A673 (cell line): ENCODE data around the gene MPV17L2. TPM values are rescaled to one million over a fixed set of nuclear protein-coding genes. Genes with fewer than 3 reads are reported as not detected.

Source experiments
- BruUV-seq: library from RNA; stranded (reverse); fragments of 400-500 nt; replicated peaks from 2 replicates; lab custom pipeline; 2021; lab: Mats Ljungman, UMichigan
- CTCF ChIA-PET: fragments of 300-600 bp; sonication (Branson Sonifier 250); formaldehyde crosslinking; loops from one replicate; lab custom pipeline; 2022; ENCODE audit warnings: antibody characterized with exemption; lab: Charles Lee
- POLR2A ChIA-PET: fragments of 300-600 bp; sonication (Branson Sonifier 250); formaldehyde crosslinking; loops from one replicate; lab custom pipeline; 2022; ENCODE audit warnings: antibody characterized with exemption; ENCODE audit not compliant: low non-redundant PET; lab: Charles Lee
- DNase-seq: peaks from one replicate; pipeline ENCODE4 v3.0.0-alpha.2; 2015; ENCODE audit warnings: low spot score
- H3K27ac ChIP-seq: fragments of 200-600 bp; sonication (generic); 2 replicates; pipeline ENCODE4 v1.5.1; 2016; ENCODE audit warnings: mixed run types, low read depth, mild to moderate bottlenecking, mixed read lengths, antibody characterized with exemption, low read length; ENCODE audit not compliant: poor library complexity, severe bottlenecking
- H3K27me3 ChIP-seq: fragments of 200-600 bp; sonication (generic); replicated peaks from 2 replicates; pipeline ENCODE4 v1.6.1; 2017; ENCODE audit warnings: mixed run types, low read depth, mild to moderate bottlenecking, mixed read lengths, antibody characterized with exemption, low read length; ENCODE audit not compliant: insufficient read depth, poor library complexity
- H3K36me3 ChIP-seq: fragments of 200-600 bp; sonication (generic); 2 replicates; pipeline ENCODE4 v1.6.1; 2016; ENCODE audit warnings: mixed run types, mild to moderate bottlenecking, mixed read lengths, antibody characterized with exemption, low read length; ENCODE audit not compliant: insufficient read depth, poor library complexity, severe bottlenecking
- H3K4me1 ChIP-seq: fragments of 200-600 bp; sonication (generic); 2 replicates; pipeline ENCODE4 v1.6.1; 2017; ENCODE audit warnings: mixed run types, mild to moderate bottlenecking, mixed read lengths, antibody characterized with exemption, low read length; ENCODE audit not compliant: insufficient read depth, poor library complexity, severe bottlenecking
- H3K4me3 ChIP-seq: fragments of 200-600 bp; sonication (generic); 2 replicates; pipeline ENCODE4 v1.5.1; 2016; ENCODE audit warnings: low read depth, mixed run types, mild to moderate bottlenecking, mixed read lengths, low read length; ENCODE audit not compliant: poor library complexity, severe bottlenecking
- H3K9me3 ChIP-seq: fragments of 200-600 bp; sonication (generic); 2 replicates; pipeline ENCODE4 v1.6.1; 2016; ENCODE audit warnings: mixed run types, low read depth, mild to moderate bottlenecking, mixed read lengths, antibody characterized with exemption, low read length; ENCODE audit not compliant: poor library complexity, severe bottlenecking
- EZH2 ChIP-seq: fragments of 200-600 bp; sonication (generic); IDR thresholded peaks from 2 replicates; pipeline ENCODE4 v1.6.1; 2017; ENCODE audit warnings: borderline replicate concordance, low read depth, mild to moderate bottlenecking, mixed read lengths, antibody characterized with exemption, low read length; ENCODE audit not compliant: poor library complexity, severe bottlenecking
- intact Hi-C: fragments of 100-400 bp; cut with micrococcal nuclease; formaldehyde crosslinking; loops from one replicate; pipeline ENCODE4 v1.10.0; 2022; ENCODE audit not compliant: unreplicated experiment
- total RNA-seq: library from RNA; stranded (reverse); gene quantifications from 2 replicates; pipeline ENCODE4 v1.2.3, GENCODE V29; 2021
- TF ChIP-seq, protein P1 (sequence below): fragments of 300-800, 200-600 bp; sonication (generic); conservative IDR thresholded peaks from 2 replicates; pipeline ENCODE4 v1.5.1; 2017; ENCODE audit warnings: low read depth, mild to moderate bottlenecking, antibody characterized with exemption, low read length, moderate library complexity, mixed read lengths

Gene MPV17L2
- total RNA-seq, 1 experiment from 2014 or later = 20.2 TPM

DNA sequence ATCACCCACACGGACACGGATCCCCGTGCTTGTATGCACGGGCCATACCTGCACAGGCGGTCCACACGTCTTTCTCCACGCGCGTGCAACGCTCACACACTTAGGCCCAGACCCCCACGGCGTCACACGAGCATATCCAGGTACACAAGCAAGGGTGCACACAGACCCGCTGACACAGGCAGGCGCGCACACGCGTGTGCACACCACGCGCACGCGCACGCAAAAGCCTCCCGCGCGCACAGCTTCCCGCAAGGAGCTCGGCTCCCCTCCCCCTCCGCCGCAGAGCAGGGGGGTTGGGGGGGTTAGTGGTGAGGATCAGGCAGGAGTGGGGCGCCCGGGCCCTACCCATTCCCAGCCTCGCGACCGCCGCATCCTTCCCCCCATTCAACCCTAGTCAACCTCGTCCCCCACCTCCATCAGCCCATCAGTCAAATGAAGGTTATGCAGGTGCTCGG is 10.4 kb downstream of the MPV17L2 start:
- BruUV-seq = no TSS peak
- TF ChIP-seq EZH2 = no peak
- TF ChIP-seq, protein P1, sequence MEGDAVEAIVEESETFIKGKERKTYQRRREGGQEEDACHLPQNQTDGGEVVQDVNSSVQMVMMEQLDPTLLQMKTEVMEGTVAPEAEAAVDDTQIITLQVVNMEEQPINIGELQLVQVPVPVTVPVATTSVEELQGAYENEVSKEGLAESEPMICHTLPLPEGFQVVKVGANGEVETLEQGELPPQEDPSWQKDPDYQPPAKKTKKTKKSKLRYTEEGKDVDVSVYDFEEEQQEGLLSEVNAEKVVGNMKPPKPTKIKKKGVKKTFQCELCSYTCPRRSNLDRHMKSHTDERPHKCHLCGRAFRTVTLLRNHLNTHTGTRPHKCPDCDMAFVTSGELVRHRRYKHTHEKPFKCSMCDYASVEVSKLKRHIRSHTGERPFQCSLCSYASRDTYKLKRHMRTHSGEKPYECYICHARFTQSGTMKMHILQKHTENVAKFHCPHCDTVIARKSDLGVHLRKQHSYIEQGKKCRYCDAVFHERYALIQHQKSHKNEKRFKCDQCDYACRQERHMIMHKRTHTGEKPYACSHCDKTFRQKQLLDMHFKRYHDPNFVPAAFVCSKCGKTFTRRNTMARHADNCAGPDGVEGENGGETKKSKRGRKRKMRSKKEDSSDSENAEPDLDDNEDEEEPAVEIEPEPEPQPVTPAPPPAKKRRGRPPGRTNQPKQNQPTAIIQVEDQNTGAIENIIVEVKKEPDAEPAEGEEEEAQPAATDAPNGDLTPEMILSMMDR = no peak
- peak; percentile 54 for DNase-seq
- no peaks in the 10 kb centered on the region for H3K9me3 ChIP-seq
- peak overlapping the region; percentile 31 for H3K27ac ChIP-seq
- H3K27me3 ChIP-seq = no peaks in the 10 kb centered on the region
- peaks cover 7% of the 10 kb centered on the region for H3K36me3 ChIP-seq
- peaks cover 12% of the 10 kb centered on the region for H3K4me1 ChIP-seq
- intact Hi-C loops = loop anchor here (5.0 kb wide), 2 partner anchors 119 to 214 kb away; partner anchors contain the start of genes LSM4 and SSBP4
- ChIA-PET POLR2A (no interaction called here), CTCF (interaction anchor here (1.0 to 2.3 kb wide), 2 partner anchors 48 to 125 kb away, joined by 4 to 6 read pairs; no protein-coding TSS in a partner anchor)
- H3K4me3 ChIP-seq = peak overlapping the region; percentile 60

DNA sequence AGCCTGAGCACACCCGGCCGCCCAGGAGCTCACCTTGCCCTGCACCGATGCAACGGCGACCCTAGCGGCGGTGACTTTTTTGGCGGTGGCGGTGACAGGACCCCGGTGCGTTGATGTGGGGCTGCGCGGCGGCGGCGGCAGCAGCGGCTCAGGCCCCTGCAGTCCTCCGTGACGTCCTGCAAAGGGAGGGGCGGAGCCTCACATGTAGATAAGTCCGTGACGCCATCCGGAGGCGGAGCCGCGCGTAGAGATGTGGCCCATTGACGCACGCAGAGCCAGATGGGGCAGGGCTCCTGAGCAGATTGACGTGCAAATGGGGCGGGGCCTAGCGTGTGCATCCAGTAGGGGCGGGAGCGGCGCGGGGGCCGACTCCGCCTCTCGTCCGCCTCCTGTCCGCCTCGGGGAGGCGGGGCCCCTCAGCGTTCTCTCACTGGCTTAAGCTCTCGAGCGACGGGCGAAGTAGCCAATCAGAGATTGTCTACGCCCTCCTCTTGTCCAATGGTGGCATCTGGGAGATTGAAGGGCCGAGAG is 10.9 kb downstream of the MPV17L2 start, which contains the start of gene RAB3A:
Gene RAB3A (minus strand): TSS at position 180 of the 531 bp plus-strand sequence. CDS start 1,302 bp downstream, outside the sequence.
- DNase-seq = peak; percentile 100
- Histone ChIP-seq H3K4me1 (peaks cover 12% of the 10 kb centered on the region), H3K27ac (peak within 1 kb of the TSS; percentile 86), H3K4me3 (peak within 1 kb of the TSS; percentile 60), H3K36me3 (peaks cover 5% of the 10 kb centered on the region), H3K9me3 (no peaks in the 10 kb centered on the region), H3K27me3 (no peaks in the 10 kb centered on the region)
- intact Hi-C loops = loop anchor here (5.0 kb wide), 2 partner anchors 118 to 213 kb away; partner anchors contain the start of genes LSM4 and SSBP4
- BruUV-seq = no TSS peak
- CTCF ChIA-PET = interaction anchor here (0.6 to 2.3 kb wide), 3 partner anchors 48 to 124 kb away, joined by 3 to 6 read pairs (median 4); no protein-coding TSS in a partner anchor
- no peak for TF ChIP-seq EZH2
- POLR2A ChIA-PET = no interaction called here

DNA sequence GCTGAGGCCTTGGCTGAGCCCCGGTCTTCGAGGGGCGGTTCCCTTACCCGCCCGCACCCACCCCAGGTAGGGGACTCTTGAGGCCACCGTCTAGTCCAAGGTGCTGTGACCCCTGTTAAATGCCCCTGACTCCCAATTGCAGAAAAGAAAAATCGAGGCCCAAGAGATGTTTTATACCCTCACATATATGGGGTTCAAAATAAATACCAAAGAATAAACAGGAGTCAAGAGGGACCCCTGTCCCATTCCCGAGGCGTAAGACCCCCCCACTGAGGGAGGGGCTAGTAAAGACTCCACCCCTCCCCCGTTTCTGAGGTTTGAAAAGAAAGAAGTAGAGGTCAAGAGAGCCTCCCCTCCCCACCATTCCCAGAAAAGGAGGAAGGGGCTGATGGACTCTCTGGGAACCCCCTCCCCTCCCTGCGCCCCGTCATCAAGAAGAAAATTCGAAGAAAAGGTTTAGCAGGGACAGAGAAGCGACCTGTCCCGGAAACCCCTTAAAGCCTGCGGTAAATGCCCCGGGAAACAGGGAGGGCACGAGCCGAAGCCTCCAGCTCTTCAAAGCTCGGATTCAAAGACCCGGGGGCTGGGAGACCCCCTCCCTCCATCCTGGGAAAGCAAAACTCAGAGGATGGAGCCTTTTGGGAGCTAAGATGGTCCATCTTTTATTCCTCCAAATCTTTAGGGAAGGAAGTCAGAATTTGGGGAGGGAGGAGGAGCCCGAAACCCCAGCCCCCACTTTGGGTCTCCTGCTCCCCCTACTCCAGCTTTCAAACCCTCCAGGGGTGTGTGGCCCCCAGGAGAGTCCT is 11.6 kb downstream of the MPV17L2 start:
- peak overlapping the region; percentile 86 for H3K27ac ChIP-seq
- peak overlapping the region; percentile 60 for H3K4me3 ChIP-seq
- intact Hi-C loops = loop anchor here (5.0 kb wide), 2 partner anchors 118 to 213 kb away; partner anchors contain the start of genes LSM4 and SSBP4
- peak; percentile 77 for DNase-seq
- CTCF ChIA-PET = interaction anchor here (0.6 to 2.3 kb wide), 2 partner anchors 47 to 68 kb away, joined by 3 to 6 read pairs; no protein-coding TSS in a partner anchor
- H3K27me3 ChIP-seq = no peaks in the 10 kb centered on the region
- BruUV-seq = no TSS peak
- peaks cover 12% of the 10 kb centered on the region for H3K4me1 ChIP-seq
- TF ChIP-seq, protein P1 = no peak
- TF ChIP-seq EZH2 = no peak
- POLR2A ChIA-PET = no interaction called here
- H3K36me3 ChIP-seq = no peaks in the 10 kb centered on the region
- no peaks in the 10 kb centered on the region for H3K9me3 ChIP-seq
